Glutamatergic neuron (in vitro differentiated cells): Measurements from ENCODE around the gene LSAMP. TPM values are rescaled to one million over a fixed set of nuclear protein-coding genes. Genes with fewer than 3 reads are reported as not detected.
A peak's percentile ranks its signal among the peaks of the same experiment; 100 is the strongest.

Source experiments
- DNase-seq: peaks from one replicate; pipeline ENCODE4 v3.0.0; 2022
- H3K27ac Mint-ChIP-seq: one replicate; pipeline ENCODE4 v1.8.0; 2020; ENCODE audit warnings: mild to moderate bottlenecking, mixed read lengths, inconsistent platforms; ENCODE audit not compliant: unreplicated experiment
- H3K27me3 Mint-ChIP-seq: one replicate; pipeline ENCODE4 v1.8.0; 2020; ENCODE audit warnings: mild to moderate bottlenecking, moderate library complexity, mixed read lengths, inconsistent platforms; ENCODE audit not compliant: unreplicated experiment
- H3K36me3 Mint-ChIP-seq: one replicate; pipeline ENCODE4 v1.8.0; 2020; ENCODE audit warnings: mild to moderate bottlenecking, mixed read lengths, inconsistent platforms; ENCODE audit not compliant: unreplicated experiment
- H3K4me1 Mint-ChIP-seq: one replicate; pipeline ENCODE4 v1.8.0; 2020; ENCODE audit warnings: mild to moderate bottlenecking, low read depth, mixed read lengths, inconsistent platforms; ENCODE audit not compliant: unreplicated experiment
- H3K4me3 Mint-ChIP-seq: one replicate; pipeline ENCODE4 v1.8.0; 2020; ENCODE audit warnings: mild to moderate bottlenecking, mixed read lengths, inconsistent platforms; ENCODE audit not compliant: unreplicated experiment
- H3K9me3 Mint-ChIP-seq: one replicate; pipeline ENCODE4 v1.8.0; 2020; ENCODE audit warnings: mild to moderate bottlenecking, moderate library complexity, mixed read lengths, inconsistent platforms; ENCODE audit not compliant: unreplicated experiment
- total RNA-seq: library from RNA; stranded (reverse); fragmentation: NEBNext Ultra II Directional; extraction: Animal tissue kit (Norgen Biotek cat#: 25700); gene quantifications from one replicate; pipeline ENCODE4 v1.2.1, GENCODE V29; 2021; ENCODE audit not compliant: unreplicated experiment
- TF ChIP-seq, protein P1 (sequence below): fragments of 200-600 bp; sonication (generic); IDR thresholded peaks from one replicate; pipeline ENCODE4 v1.5.0; 2021; ENCODE audit not compliant: partially characterized antibody, unreplicated experiment

LSAMP gene
- total RNA-seq, 1 donor from 2014 or later, result 67.1 TPM

DNA sequence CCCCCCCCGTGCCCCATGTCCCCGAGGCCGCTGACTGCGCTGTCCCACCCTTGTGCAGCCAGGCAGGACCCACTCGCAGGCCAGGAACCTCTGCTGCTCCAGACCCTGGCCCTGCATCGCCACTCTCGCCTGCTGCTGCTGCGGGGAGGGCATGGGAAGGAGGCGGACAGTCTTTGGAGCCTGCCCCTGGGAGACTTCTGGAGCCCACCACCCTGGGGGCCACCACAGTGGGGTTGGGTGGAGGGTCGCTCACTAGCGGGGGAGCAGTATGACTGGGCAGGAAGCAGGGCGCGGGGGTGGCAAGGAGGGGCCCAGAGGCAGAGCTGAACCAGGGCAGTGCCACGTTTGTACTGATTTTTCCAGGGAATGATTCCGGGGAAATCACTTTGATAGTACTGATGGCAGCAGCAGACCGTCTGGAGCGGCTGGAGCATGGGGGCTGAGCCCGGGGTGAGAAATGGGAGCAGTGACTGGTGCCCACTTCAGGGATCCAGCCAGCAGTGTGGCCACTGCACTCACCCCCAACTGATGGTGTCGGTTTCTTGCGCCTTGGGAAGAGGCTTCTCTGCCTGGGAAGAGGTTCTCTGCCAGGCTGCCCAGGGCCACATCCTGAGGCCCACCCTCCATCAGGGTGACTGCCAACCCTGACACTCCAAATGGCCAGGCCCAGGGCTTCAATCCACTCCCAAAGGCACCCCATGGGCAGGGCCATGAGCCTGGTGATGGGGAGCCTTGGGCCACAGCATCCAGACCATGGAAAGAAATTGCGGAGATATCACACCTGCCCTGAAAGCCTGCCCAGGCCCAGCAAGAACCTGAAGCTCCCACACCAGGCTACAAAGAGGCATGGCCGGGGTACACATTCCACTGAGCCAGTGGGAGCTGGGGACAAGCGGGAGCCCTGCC lies 53.7 kb downstream of the LSAMP start:
- no peak overlapping the region for H3K27ac Mint-ChIP-seq
- peaks cover 10% of the 10 kb centered on the region for H3K9me3 Mint-ChIP-seq
- no peaks in the 10 kb centered on the region for H3K36me3 Mint-ChIP-seq
- no peak for DNase-seq
- TF ChIP-seq, protein P1, sequence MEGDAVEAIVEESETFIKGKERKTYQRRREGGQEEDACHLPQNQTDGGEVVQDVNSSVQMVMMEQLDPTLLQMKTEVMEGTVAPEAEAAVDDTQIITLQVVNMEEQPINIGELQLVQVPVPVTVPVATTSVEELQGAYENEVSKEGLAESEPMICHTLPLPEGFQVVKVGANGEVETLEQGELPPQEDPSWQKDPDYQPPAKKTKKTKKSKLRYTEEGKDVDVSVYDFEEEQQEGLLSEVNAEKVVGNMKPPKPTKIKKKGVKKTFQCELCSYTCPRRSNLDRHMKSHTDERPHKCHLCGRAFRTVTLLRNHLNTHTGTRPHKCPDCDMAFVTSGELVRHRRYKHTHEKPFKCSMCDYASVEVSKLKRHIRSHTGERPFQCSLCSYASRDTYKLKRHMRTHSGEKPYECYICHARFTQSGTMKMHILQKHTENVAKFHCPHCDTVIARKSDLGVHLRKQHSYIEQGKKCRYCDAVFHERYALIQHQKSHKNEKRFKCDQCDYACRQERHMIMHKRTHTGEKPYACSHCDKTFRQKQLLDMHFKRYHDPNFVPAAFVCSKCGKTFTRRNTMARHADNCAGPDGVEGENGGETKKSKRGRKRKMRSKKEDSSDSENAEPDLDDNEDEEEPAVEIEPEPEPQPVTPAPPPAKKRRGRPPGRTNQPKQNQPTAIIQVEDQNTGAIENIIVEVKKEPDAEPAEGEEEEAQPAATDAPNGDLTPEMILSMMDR, result no peak
- no peaks in the 10 kb centered on the region for H3K27me3 Mint-ChIP-seq
- H3K4me1 Mint-ChIP-seq, result peaks cover 23% of the 10 kb centered on the region
- H3K4me3 Mint-ChIP-seq, result no peak overlapping the region

DNA sequence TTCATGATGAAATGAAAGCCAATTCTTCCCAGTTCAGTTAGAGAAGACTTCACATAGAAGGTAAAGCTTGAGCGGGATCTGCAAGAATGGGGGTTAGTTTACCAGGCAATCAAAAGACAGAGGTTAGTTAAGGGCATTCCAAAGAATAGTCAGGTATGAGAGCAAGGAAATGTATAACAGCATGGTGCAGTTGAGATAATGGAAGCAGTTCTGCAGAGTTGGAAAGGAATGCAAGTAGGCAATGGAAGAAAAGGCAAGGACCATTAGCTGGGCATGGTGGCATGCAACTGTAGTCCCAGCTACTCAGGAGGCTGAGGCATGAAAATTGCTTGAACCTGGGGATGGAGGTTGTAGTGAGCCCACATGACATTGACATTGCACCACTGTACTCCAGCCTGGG lies 55.0 kb downstream of the LSAMP start:
- TF ChIP-seq, protein P1, result no peak
- Mint-ChIP-seq H3K4me1 (peaks cover 23% of the 10 kb centered on the region), H3K36me3 (no peaks in the 10 kb centered on the region), H3K27ac (peak overlapping the region; percentile 24), H3K4me3 (no peak overlapping the region), H3K9me3 (peaks cover 10% of the 10 kb centered on the region), H3K27me3 (no peaks in the 10 kb centered on the region)
- no peak for DNase-seq

DNA sequence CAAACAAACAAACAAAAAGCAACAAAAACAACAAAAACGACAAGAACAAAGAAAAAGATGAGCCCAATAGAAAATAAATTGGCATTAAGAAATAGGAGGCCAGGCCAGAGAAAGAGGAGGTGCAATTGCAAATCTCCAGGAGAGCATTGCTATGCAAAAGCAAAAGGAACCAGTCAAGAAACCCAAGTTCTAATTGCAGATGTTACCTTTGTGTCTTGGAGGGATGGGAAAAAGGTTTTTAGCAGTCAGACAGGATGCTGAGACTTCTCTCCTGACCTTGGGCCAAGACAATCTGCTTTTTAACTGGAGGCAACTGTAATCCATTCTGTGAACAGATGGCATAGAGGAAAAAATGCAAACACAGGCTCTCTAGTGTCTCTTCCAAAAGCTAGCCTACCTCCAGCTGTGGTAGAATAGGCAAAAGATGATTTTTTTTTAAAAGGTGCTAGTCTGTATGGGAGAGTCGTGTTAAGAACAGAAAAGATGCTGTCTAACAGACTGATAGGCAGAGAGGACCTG lies 56.4 kb downstream of the LSAMP start:
- Mint-ChIP-seq H3K27me3 (no peaks in the 10 kb centered on the region), H3K4me1 (peaks cover 25% of the 10 kb centered on the region), H3K9me3 (peaks cover 10% of the 10 kb centered on the region), H3K4me3 (no peak overlapping the region), H3K27ac (peak overlapping the region; percentile 67), H3K36me3 (no peaks in the 10 kb centered on the region)
- no peak for DNase-seq
- TF ChIP-seq, protein P1, result no peak

DNA sequence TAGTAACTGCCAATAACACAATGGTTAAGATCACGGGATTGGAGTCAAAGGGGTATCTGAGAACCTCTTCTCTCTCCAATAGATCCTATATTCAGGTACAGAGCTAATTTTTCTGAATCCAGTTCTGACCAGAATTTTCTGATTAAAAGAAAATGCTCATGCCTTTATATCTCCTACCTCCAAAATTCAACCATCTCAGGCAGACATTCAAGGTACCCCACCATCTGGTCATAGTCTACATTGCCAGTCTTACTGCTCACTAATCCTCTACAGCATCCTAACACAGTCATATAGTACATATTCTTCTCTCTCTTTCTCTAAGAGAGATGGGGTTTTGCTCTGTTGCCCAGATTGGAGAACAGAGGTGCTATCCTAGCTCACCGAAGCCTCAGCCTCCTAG lies 59.1 kb downstream of the LSAMP start:
- Mint-ChIP-seq H3K27me3 (no peaks in the 10 kb centered on the region), H3K4me1 (peaks cover 30% of the 10 kb centered on the region), H3K27ac (no peak overlapping the region), H3K4me3 (no peak overlapping the region), H3K9me3 (peaks cover 8% of the 10 kb centered on the region), H3K36me3 (no peaks in the 10 kb centered on the region)
- TF ChIP-seq, protein P1, result no peak
- DNase-seq, result no peak

DNA sequence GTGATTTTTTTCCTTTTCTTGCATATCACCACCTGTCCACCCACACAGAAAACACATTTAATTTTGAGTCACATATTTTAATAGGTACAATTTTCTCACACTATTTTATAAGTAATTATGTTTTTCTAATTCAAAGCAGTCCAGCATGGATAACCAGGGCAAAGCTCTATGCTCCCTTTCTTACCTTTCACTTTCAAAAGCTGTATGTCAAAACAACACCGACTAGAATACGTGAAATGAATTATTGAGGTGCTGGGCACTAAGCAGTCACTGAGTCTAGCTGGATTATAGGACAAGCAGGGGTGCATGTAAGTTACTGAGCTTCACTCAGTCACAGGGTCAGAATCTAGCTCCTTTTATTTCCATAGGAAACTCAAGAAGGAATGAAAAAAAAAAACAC lies 60.6 kb downstream of the LSAMP start:
- H3K36me3 Mint-ChIP-seq, result no peaks in the 10 kb centered on the region
- peaks cover 30% of the 10 kb centered on the region for H3K4me1 Mint-ChIP-seq
- DNase-seq, result no peak
- H3K4me3 Mint-ChIP-seq, result no peak overlapping the region
- no peaks in the 10 kb centered on the region for H3K27me3 Mint-ChIP-seq
- TF ChIP-seq, protein P1, result no peak
- H3K27ac Mint-ChIP-seq, result peak overlapping the region; percentile 49
- peaks cover 5% of the 10 kb centered on the region for H3K9me3 Mint-ChIP-seq
